Fibroblast of lung (primary cell): ENCODE measurements around the gene MED10. TPM values are rescaled to one million over a fixed set of nuclear protein-coding genes. Genes with fewer than 3 reads are reported as not detected.

ENCODE experiments used
- DNase-seq, 2 donors: peaks; one replicate each; pipeline versions ENCODE4 v3.0.0 to v3.0.0-alpha.2; 2010; ENCODE audit warnings: low read depth in 2 of 2
- H2AFZ ChIP-seq: 2 replicates; pipeline ENCODE4 v1.5.1; 2012; ENCODE audit warnings: low read length, control low read depth, inconsistent platforms
- H3K27ac ChIP-seq: 2 replicates; pipeline ENCODE4 v1.5.1; 2011; ENCODE audit warnings: low read length, control low read depth; ENCODE audit not compliant: insufficient read depth
- H3K27me3 ChIP-seq: 2 replicates; pipeline ENCODE4 v1.5.1; 2011; ENCODE audit warnings: mild to moderate bottlenecking, low read length; ENCODE audit not compliant: control insufficient read depth, insufficient read depth
- H3K36me3 ChIP-seq: 2 replicates; pipeline ENCODE4 v1.5.1; 2011; ENCODE audit warnings: low read length; ENCODE audit not compliant: control insufficient read depth, insufficient read depth
- H3K4me1 ChIP-seq: 2 replicates; pipeline ENCODE4 v1.5.1; 2011; ENCODE audit warnings: low read length; ENCODE audit not compliant: control insufficient read depth, insufficient read depth; ENCODE audit errors: extremely low read depth
- H3K4me2 ChIP-seq: 2 replicates; pipeline ENCODE4 v1.5.1; 2011; ENCODE audit warnings: low read length, control low read depth; ENCODE audit not compliant: insufficient read depth; ENCODE audit errors: extremely low read depth
- H3K4me3 ChIP-seq, 4 experiments: fragments of 200-600 bp in 1 of 4; sonication (generic) in 1 of 4; replicated peaks in 1 of 4; 2 replicates each; pipeline ENCODE4 v1.5.1; 2011 to 2016; ENCODE audit warnings: low read length in 4 of 4, low read depth in 3 of 4, mild to moderate bottlenecking in 3 of 4, control low read depth in 2 of 4, inconsistent platforms in 1 of 4, mixed read lengths in 1 of 4; ENCODE audit not compliant: insufficient read depth in 1 of 4; ENCODE audit errors: control extremely low read depth in 1 of 4
- H3K79me2 ChIP-seq: 2 replicates; pipeline ENCODE4 v1.5.1; 2012; ENCODE audit warnings: mild to moderate bottlenecking, low read length, inconsistent platforms; ENCODE audit not compliant: control insufficient read depth, insufficient read depth
- H3K9ac ChIP-seq: 2 replicates; pipeline ENCODE4 v1.5.1; 2011; ENCODE audit warnings: mild to moderate bottlenecking, low read length, control low read depth; ENCODE audit not compliant: insufficient read depth
- H3K9me3 ChIP-seq: 2 replicates; pipeline ENCODE4 v1.5.1; 2012; ENCODE audit warnings: low read depth, low read length; ENCODE audit not compliant: control insufficient read depth, insufficient read depth
- H4K20me1 ChIP-seq: 2 replicates; pipeline ENCODE4 v1.5.1; 2011; ENCODE audit warnings: low read length; ENCODE audit not compliant: control insufficient read depth, insufficient read depth; ENCODE audit errors: extremely low read depth
- EZH2 ChIP-seq: IDR thresholded peaks from 2 replicates; pipeline ENCODE4 v1.5.1; 2012; ENCODE audit warnings: low read length, control low read depth, mild to moderate bottlenecking; ENCODE audit errors: missing control alignments
- polyA plus RNA-seq, 2 donors: library from polyadenylated mRNA; depleted of rRNA in 1 of 2; stranded (reverse) in 1 of 2; unstranded in 1 of 2; fragments of >200 nt; gene quantifications; 2 replicates each; pipeline ENCODE4 v1.2.1, GENCODE V29; 2011 to 2012; ENCODE audit warnings: missing spikeins in 1 of 2
- total RNA-seq: library from RNA; depleted of rRNA; stranded (reverse); fragments of >200 nt; gene quantifications from 2 replicates; pipeline ENCODE4 v1.2.1, GENCODE V29; 2014
- TF ChIP-seq, protein P1 (sequence below), 2 donors: IDR thresholded peaks in 1 of 2; conservative IDR thresholded peaks in 1 of 2; 1 replicate in 1 of 2; 2 replicates in 1 of 2; pipeline ENCODE4 v1.5.1; 2011 to 2012; ENCODE audit warnings: low read length in 2 of 2, control low read depth in 1 of 2, inconsistent platforms in 1 of 2, low read depth in 1 of 2, mild to moderate bottlenecking in 1 of 2

MED10 gene
- total and polyA plus RNA-seq, 2 donors (not counting 1 experiment from before 2014, with no cell fraction given), result 13.5 to 52.9 TPM

DNA sequence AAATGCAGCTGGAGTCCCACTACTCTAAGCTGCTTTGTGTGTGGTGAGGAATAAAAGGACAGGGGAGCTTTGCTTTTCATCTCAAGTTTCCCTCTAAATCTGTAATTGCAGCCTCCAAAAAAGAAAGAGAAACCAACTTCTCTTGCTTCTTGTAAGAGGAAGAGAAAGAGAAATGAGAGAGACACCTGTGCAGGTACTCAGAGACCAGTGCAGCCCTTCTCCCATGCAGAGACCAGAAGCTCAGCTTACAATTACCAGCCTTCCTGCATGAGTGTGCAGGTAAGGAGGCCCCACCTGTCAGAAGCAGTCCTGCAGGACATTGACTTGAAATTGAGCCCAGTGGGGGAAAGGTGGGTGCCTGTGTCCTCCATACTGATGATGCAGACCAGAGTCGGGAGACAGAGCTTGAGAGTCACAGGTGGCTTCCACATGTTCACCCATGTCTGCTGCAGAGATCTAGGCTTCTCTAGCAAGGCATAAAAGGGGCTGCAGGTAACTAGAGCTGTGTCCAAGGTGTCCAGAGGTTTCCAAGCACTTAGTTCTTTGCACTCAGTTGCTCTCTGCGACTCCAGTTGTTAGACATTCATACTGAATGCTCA lies 15.3 kb upstream of the MED10 start:
- Histone ChIP-seq H3K4me1 (no peaks in the 10 kb centered on the region), H3K27ac (no peak overlapping the region), H3K79me2 (no peaks in the 10 kb centered on the region), H2AFZ (no peak overlapping the region), H3K36me3 (no peaks in the 10 kb centered on the region), H3K27me3 (no peaks in the 10 kb centered on the region), H3K4me2 (no peak overlapping the region), H3K9ac (no peak overlapping the region), H4K20me1 (no peaks in the 10 kb centered on the region), H3K4me3 (no peak overlapping the region), H3K9me3 (no peaks in the 10 kb centered on the region)
- TF ChIP-seq EZH2, result no peak
- TF ChIP-seq, protein P1, sequence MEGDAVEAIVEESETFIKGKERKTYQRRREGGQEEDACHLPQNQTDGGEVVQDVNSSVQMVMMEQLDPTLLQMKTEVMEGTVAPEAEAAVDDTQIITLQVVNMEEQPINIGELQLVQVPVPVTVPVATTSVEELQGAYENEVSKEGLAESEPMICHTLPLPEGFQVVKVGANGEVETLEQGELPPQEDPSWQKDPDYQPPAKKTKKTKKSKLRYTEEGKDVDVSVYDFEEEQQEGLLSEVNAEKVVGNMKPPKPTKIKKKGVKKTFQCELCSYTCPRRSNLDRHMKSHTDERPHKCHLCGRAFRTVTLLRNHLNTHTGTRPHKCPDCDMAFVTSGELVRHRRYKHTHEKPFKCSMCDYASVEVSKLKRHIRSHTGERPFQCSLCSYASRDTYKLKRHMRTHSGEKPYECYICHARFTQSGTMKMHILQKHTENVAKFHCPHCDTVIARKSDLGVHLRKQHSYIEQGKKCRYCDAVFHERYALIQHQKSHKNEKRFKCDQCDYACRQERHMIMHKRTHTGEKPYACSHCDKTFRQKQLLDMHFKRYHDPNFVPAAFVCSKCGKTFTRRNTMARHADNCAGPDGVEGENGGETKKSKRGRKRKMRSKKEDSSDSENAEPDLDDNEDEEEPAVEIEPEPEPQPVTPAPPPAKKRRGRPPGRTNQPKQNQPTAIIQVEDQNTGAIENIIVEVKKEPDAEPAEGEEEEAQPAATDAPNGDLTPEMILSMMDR (conservative IDR thresholded peaks at IDR 0.05 in 1 of 2, IDR thresholded peaks at IDR 0.05 in 1 of 2; ENCODE audit: low read depth in 1 of 2, low read length in 2 of 2), result no peak
- DNase-seq, result no peak

DNA sequence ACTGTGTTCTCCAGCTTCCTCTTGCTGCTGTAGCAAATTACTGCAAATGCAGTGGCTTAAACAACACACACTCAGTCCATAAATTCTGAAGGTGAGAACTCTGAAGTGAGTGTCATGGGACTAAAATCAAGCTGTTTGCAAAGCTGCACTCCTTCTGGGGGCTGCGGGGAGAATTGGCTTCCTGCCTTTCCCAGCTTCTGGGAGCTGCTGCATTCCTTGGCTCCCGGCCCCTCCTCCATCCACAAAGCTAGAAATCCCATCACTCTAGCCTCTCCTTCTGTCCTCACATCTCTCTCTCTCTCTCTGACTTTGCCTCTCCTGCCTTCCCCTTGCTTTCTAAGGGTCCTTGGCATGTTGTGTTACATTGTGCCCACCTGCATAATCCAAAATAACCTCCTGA lies 14.2 kb upstream of the MED10 start:
- no peak overlapping the region for H3K4me2 ChIP-seq
- no peaks in the 10 kb centered on the region for H3K36me3 ChIP-seq
- no peak overlapping the region for H3K4me3 ChIP-seq
- no peaks in the 10 kb centered on the region for H3K79me2 ChIP-seq
- no peaks in the 10 kb centered on the region for H3K9me3 ChIP-seq
- no peaks in the 10 kb centered on the region for H4K20me1 ChIP-seq
- no peak overlapping the region for H2AFZ ChIP-seq
- no peak for TF ChIP-seq EZH2
- TF ChIP-seq, protein P1 (conservative IDR thresholded peaks at IDR 0.05 in 1 of 2, IDR thresholded peaks at IDR 0.05 in 1 of 2; ENCODE audit: low read depth in 1 of 2, low read length in 2 of 2), result no peak
- DNase-seq, result no peak
- H3K27ac ChIP-seq, result no peak overlapping the region
- no peaks in the 10 kb centered on the region for H3K4me1 ChIP-seq
- no peaks in the 10 kb centered on the region for H3K27me3 ChIP-seq
- no peak overlapping the region for H3K9ac ChIP-seq

DNA sequence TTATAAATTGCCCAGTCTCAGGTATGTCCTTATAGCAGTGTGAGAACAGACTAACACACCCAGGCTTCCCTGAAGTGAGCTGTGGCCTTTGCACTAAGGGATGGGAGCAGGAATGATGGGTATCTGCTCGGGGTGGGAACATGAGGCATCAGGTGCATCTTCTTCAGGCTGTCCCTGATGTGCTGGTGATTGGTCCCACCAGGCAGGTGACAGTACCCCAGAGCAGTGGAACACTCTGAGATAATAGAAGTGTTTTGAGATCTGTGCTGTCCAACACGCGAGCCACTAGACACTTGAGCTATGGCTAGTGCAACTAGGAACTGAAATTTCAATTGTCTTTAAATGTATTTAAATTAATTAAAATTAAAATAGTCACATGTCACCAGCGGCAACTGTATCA lies 12.8 kb upstream of the MED10 start:
- DNase-seq, result no peak
- TF ChIP-seq EZH2, result no peak
- TF ChIP-seq, protein P1 (conservative IDR thresholded peaks at IDR 0.05 in 1 of 2, IDR thresholded peaks at IDR 0.05 in 1 of 2; ENCODE audit: low read depth in 1 of 2, low read length in 2 of 2), result no peak
- no peak overlapping the region for H3K27ac ChIP-seq
- no peaks in the 10 kb centered on the region for H3K27me3 ChIP-seq
- H3K9ac ChIP-seq, result no peak overlapping the region
- H3K4me2 ChIP-seq, result no peak overlapping the region
- H2AFZ ChIP-seq, result no peak overlapping the region
- no peaks in the 10 kb centered on the region for H3K9me3 ChIP-seq
- H4K20me1 ChIP-seq, result no peaks in the 10 kb centered on the region
- no peaks in the 10 kb centered on the region for H3K79me2 ChIP-seq
- no peak overlapping the region for H3K4me3 ChIP-seq
- H3K4me1 ChIP-seq, result no peaks in the 10 kb centered on the region
- H3K36me3 ChIP-seq, result no peaks in the 10 kb centered on the region
